K562 (cell line): ENCODE data around the gene FAM114A1. TPM values are rescaled to one million over a fixed set of nuclear protein-coding genes. Genes with fewer than 3 reads are reported as not detected.

Source experiments
- BRD9 ChIP-seq: fragments of 450-650 bp; IDR thresholded peaks from 2 replicates; pipeline ENCODE4 v1.6.1; 2018; ENCODE audit warnings: low read depth; ENCODE audit not compliant: partially characterized antibody
- CEBPZ ChIP-seq: fragments of 150-350 bp; IDR thresholded peaks from 2 replicates; pipeline ENCODE4 v1.6.1; 2014; ENCODE audit warnings: low read depth, mild to moderate bottlenecking, low read length, borderline replicate concordance
- EHMT2 ChIP-seq: fragments of 450-650 bp; IDR thresholded peaks from 2 replicates; pipeline ENCODE4 v1.6.1; 2018; ENCODE audit warnings: antibody characterized with exemption
- HOMEZ ChIP-seq: fragments of 250-450 bp; sonication (Bioruptor Pico); IDR thresholded peaks from 2 replicates; pipeline ENCODE4 v1.4.0; 2020; ENCODE audit warnings: mild to moderate bottlenecking, moderate library complexity
- MYC ChIP-seq, 2 experiments: fragments of 250-450 bp in 1 of 2; sonication (Bioruptor Pico) in 1 of 2; IDR thresholded peaks; 2 replicates each; pipeline versions ENCODE4 v1.5.1 to v1.6.1; 2012 to 2021; ENCODE audit warnings: low read depth in 2 of 2, borderline replicate concordance in 1 of 2, improper control_type of control experiment in 1 of 2, low read length in 1 of 2, mild to moderate bottlenecking in 1 of 2, moderate library complexity in 1 of 2
- NELFE ChIP-seq: IDR thresholded peaks from 2 replicates; pipeline ENCODE4 v1.6.1; 2011; ENCODE audit warnings: mild to moderate bottlenecking; ENCODE audit not compliant: insufficient read depth, insufficient read length
- NR2C2 ChIP-seq, 2 experiments: fragments of 200-800 bp in 1 of 2; sonication (Bioruptor generic) in 1 of 2; sonication (generic) in 1 of 2; formaldehyde crosslinking in 1 of 2; IDR thresholded peaks; 2 replicates each; pipeline versions ENCODE4 v1.6.1 to v1.8.0; 2016 to 2022; ENCODE audit warnings: mild to moderate bottlenecking in 1 of 2, missing compliant biosample characterization in 1 of 2, missing genetic modification characterization in 1 of 2, missing genetic modification reagents in 1 of 2
- PTTG1 ChIP-seq: fragments of 450-650 bp; IDR thresholded peaks from 2 replicates; pipeline ENCODE4 v1.6.1; 2016; ENCODE audit warnings: low read depth, mild to moderate bottlenecking, missing genetic modification characterization, missing compliant biosample characterization
- SNRNP70 ChIP-seq: fragments of 200-400 bp; formaldehyde crosslinking; optimal IDR thresholded peaks from 2 replicates; pipeline ENCODE3; 2017; ENCODE audit warnings: low read depth, low read length
- ZNF197 ChIP-seq: fragments of 200-800 bp; sonication (Bioruptor generic); IDR thresholded peaks from 2 replicates; pipeline ENCODE4 v1.6.1; 2016; ENCODE audit warnings: low read depth, missing genetic modification characterization, missing compliant biosample characterization
- ZNF24 ChIP-seq: fragments of 450-650 bp; IDR thresholded peaks from 2 replicates; pipeline ENCODE4 v1.6.1; 2016
- ZNF318 ChIP-seq, 2 experiments: fragments of 450-650 bp; IDR thresholded peaks; 2 replicates each; pipeline ENCODE4 v1.6.1; 2016; ENCODE audit warnings: mild to moderate bottlenecking in 2 of 2, borderline replicate concordance in 1 of 2, low read depth in 1 of 2, moderate library complexity in 1 of 2
- polyA plus RNA-seq, 8 experiments: library from polyadenylated mRNA; depleted of rRNA in 4 of 8; stranded (reverse) in 5 of 8; unstranded in 3 of 8; fragments of >200 nt; fragmentation: Nextera tagmentation in 2 of 8; fragmentation: Illumina TruSeq in 1 of 8; extraction: Ambion mirVana in 2 of 8; extraction: Trizol in 1 of 8; gene quantifications; 2 replicates each; pipeline versions ENCODE4 v1.2.1 to v1.2.3, GENCODE V29; 2011 to 2014; ENCODE audit warnings: inconsistent platforms in 1 of 8, missing spikeins in 1 of 8
- total RNA-seq, 7 experiments: library from RNA; depleted of rRNA in 6 of 7; stranded (reverse); fragments of >200 nt in 6 of 7; fragmentation: Illumina TruSeq in 2 of 7; extraction: Trizol in 2 of 7; gene quantifications; 2 replicates each; pipeline versions ENCODE4 v1.2.1 to v1.2.3, GENCODE V29; 2011 to 2021; ENCODE audit warnings: low replicate concordance in 1 of 7

The FAM114A1 gene
- total and polyA plus RNA-seq, 9 of the 15 experiments (the other 6 are each of a cell fraction or from before 2014, with no cell fraction given): 1.8 to 12.0 (median 4.3) TPM

- TF ChIP-seq PTTG1 (tag) (no peak), ZNF318 (IDR thresholded peaks at IDR 0.05; ENCODE audit: borderline replicate concordance in 1 of 2, low read depth in 1 of 2) (no peak), SNRNP70 (no peak), ZNF24 (no peak), BRD9 (peak; percentile 90), ZNF197 (CRISPR knock-in tag) (no peak), EHMT2 (no peak), CEBPZ (no peak), NELFE (no peak), NR2C2 (CRISPR knock-in tag; IDR thresholded peaks at IDR 0.05) (no peak), NR2C2 (tag; IDR thresholded peaks at IDR 0.05) (no peak), MYC (IDR thresholded peaks at IDR 0.05; ENCODE audit: low read depth, low read length) (no peak), MYC (CRISPR knock-in tag; IDR thresholded peaks at IDR 0.05; ENCODE audit: borderline replicate concordance, low read depth) (no peak), HOMEZ (CRISPR knock-in tag) (no peak)
Observed at GRCh38 chr4:38856524-38857337, 10.9 kb upstream of the FAM114A1 start, which contains the start of gene TLR6 (continued).
